Middle frontal gyrus (tissue), 1 donor: ENCODE measurements around the gene PROM1.

ENCODE experiments used
- DNase-seq: peaks from one replicate; pipeline ENCODE4 v3.0.0-alpha.2; 2015; ENCODE audit warnings: low spot score; ENCODE audit errors: extremely low spot score

Gene PROM1

DNA sequence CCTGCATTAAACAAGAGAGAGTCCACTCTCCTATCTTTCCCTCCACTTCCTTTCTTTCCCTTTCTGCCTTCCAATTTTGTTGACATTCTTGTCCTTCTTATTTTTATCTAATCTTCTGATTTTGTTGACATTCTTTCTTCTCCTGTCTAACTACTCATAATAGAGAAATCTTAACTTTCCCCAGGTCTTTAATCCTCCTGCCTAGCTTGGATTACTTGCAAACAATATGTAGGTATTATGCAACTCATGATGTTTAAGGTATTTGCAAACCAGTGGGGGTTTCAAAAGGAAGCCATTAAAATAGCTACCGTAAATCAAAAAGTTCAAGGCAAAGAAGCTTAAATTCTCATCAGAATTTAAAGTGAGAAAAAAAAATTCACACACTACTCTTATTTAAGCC lies 53.9 kb downstream of the PROM1 start:
- no peak for DNase-seq

- no peak for DNase-seq
These were observed 54.6 kb downstream of the PROM1 start for GRCh38 chr4:16029262-16029661.

GRCh38 chr4:16027626-16028025 lies 56.2 kb downstream of the PROM1 start:
- no peak for DNase-seq

DNA sequence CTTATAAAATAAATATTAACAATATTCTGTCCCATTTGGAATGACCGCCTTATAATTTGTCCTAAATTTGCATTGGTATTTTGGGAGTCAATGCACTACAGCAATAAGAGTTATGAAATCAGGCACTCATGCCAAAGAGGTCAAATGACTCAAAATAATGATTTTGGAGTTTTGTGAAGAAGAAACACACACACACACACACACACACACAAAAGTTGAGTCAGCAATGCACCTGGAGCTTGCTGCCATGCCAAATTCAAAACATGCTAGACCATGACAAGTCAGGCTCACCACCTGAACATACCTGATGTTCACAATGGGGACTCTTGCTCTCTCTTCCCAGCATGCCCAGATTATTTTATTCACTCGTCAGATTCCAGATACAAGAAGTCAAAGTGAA lies 56.7 kb downstream of the PROM1 start:
- DNase-seq: no peak

GRCh38 chr4:16026160-16026761 lies 57.6 kb downstream of the PROM1 start:
- peak; percentile 53 for DNase-seq

DNA sequence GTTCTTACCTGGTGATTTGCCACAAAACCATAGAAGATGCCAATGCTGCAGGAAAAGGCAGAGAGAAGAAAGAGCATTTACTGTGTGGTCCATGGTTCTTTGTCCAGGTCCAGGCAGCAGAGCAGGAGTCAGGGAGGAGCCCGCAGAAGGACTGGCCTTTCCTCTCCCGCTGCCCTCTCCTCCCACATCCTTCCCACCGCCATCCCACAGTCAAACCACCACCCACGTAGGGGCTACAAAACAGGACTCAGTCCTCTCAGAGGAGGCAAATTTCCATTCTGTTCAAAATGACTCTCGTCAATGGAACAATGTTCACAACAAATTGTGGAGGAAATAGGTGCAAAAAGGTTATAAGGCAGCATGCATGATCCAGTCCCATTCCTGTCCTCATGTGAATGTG lies 58.6 kb downstream of the PROM1 start:
- DNase-seq: no peak

DNA sequence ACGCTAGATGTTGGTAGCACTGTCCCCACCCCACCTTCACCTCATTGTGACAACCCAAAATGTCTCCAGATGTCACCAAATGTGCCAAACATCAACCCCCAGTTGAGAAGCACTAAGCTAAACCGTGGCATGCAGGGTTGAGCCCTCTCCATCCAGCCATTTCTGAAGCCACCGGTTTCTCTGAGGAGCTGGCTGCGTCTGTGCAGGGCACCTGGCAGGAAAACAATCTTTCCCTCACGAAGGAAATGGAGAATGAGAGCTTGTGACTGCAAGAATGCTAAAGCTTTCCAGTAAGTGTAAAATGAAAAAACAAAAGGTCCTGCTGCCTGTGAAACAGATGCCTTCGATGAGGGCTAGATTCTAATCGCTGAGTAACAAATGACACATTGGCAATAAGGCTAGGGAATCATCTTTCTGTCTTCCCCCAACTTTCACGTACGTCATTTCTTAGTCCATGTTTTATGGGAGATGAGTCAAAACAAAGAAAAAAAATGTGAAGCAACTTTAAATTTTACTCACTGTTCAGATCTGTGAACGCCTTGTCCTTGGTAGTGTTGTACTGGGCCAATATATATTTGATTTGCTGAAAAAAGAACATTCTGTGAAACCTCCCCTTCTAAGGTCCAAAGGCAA lies 59.9 kb downstream of the PROM1 start:
- no peak for DNase-seq

DNA sequence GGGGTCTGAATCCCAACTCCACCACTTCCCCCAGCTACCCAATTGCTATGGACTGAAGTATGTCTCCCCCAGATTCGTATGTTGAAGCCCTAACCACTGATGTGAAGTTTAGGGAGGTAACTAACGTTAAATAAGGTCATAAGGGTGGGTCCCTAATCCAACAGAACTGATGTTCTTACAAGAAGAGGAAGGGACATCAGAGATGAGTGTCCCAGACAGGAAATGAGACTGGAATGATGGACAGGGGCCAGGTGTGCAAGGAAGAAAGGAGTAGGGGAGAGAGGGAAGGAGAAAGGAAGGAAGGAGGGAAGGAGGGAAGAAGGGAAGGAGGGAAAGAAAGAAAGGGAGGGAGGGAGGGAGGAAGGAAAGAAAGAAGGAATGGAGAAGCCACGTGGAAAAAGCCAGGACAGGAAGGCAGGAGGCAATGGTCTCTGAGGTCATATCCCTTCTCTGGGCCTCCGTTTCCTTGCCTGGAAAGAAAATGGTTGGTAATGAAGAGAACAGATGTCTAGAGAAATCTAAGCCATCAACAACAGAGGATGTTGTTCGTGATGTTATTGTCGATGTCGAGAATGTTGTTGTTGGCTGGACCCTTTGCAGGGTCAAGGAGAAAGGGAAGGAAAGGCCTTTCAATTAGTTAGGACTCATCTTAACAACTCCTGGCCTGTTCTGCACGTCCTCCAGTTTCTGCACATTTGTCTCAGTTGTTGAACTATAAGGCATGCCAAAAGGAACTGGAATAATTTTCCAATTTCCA lies 61.8 kb downstream of the PROM1 start:
- no peak for DNase-seq

DNA sequence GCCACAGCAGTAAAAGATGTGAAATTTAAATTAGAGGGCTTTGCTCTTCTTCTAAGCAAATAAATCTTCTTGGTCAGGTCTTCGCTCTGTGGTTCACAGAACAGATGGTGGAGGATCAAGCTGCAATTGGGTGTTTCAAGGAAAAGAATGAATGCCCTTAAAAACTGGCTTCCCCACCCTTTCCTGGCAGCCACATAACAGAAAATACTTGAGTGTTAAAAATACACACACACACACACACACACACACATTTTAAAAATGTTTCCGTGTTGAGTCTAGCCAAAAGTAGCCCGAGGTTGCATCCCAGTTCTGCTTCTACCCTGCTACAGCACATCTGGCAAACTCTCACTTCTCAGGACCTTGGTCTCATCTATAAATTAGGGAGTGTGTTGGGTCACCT lies 64.2 kb downstream of the PROM1 start:
- no peak for DNase-seq

DNA sequence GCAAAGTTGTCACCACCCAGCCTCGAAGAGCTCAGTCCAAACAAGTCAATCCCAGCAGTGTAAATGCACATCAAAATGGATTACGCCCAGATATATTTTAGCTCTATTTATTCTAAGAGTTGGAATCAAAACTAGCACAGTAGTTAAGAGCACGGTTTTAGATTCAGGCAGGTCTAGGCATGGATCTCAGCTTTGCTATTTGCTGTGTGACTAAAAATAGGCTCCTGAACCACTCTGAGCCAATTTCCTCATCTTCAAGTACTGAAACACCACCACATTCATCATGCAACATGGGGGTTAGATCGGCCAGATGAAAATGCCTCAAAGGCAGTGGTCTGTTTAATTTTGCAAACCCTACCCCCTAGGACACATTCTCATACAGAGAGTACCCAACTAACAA lies 65.0 kb downstream of the PROM1 start:
- no peak for DNase-seq

DNA sequence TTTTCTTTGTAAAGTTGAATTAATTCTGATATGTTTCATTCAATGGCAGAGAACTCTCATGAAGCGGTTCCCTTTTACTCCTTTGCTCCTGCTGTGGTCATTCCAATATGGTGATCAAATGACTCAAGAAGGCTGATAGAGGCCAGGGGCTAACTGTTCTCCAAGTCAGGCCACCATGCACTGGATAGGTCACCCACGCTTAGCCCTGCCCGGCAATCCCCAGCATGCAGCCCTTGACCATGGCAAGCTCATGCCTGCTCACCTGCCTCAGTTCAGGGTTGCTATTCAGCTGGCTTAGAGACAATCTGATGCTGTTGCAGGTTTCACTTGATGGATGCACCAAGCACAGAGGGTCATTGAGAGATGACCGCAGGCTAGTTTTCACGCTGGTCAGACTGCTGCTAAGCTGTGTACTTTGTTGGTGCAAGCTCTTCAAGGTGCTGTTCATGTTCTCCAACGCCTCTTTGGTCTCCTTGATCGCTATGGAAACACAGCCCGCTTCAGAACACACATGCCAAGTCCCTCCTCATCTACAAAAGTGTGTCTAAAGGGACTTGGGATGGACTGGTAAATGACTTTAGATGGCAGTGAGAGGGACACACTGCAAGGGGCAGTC lies 65.7 kb downstream of the PROM1 start:
- DNase-seq: no peak

GRCh38 chr4:16016536-16016935 lies 67.3 kb downstream of the PROM1 start:
- DNase-seq: no peak

DNA sequence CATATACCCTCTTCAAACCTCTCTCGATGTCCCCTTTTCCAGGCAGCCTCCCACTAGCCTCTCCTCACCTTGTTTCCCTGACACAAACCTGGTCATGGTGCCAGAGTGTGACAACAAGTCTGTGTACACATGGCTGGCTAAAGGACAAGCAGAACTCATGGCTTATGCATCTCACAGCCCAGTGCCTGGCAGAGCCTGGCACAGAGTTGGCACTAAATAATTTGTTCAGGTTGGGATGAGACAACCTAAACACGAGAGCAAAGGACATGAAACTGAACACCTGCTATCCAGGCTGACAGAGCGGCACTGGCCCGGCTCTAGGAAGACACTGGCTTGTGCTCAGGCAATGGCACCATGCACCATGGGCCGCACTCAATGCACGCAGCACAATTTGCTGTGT lies 72.7 kb downstream of the PROM1 start:
- no peak for DNase-seq

GRCh38 chr4:16009153-16009552 lies 74.7 kb downstream of the PROM1 start:
- no peak for DNase-seq

- no peak for DNase-seq
These were observed 76.2 kb downstream of the PROM1 start for GRCh38 chr4:16007471-16008095.

- no peak for DNase-seq
These were observed 76.9 kb downstream of the PROM1 start for GRCh38 chr4:16006771-16007446.

GRCh38 chr4:16005676-16006075 lies 78.1 kb downstream of the PROM1 start:
- no peak for DNase-seq

DNA sequence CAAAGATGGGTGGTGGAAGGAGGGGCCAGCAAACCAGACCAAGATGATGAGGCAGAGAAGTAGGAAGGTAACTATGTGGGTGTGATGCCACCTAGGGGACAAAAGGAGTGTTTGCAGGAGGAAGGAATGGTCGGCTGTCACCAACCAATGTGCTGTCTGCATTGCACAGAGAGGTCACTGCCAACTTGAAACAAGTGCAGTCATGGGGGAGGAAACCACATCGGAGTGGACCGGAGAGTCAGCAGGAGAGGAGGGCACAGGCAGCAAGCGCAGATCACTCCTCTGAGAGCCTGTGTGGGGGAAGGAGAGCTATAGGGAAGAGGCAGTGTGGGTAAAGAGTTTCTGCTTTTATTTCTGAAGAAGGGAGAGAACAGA lies 82.4 kb downstream of the PROM1 start:
- peak; percentile 41 for DNase-seq

- no peak for DNase-seq
These were observed 82.9 kb downstream of the PROM1 start for GRCh38 chr4:16000708-16001483.

GRCh38 chr4:15996773-15997172 lies 87.0 kb downstream of the PROM1 start:
- no peak for DNase-seq

- no peak for DNase-seq
These were observed 88.0 kb downstream of the PROM1 start for GRCh38 chr4:15995826-15996225.
